EL (cell line): ENCODE measurements around the gene MBP.
A peak's percentile ranks its signal among the peaks of the same experiment; 100 is the strongest.

Source experiments
- DNase-seq: peaks from one replicate; pipeline ENCODE4 v3.0.0-alpha.2; 2016

MBP gene

GRCh38 chr18:77131652-77132368, 773 bp downstream of the MBP start:
- peak; percentile 41 for DNase-seq

GRCh38 chr18:77131100-77131651, 1.4 kb downstream of the MBP start:
- DNase-seq, result no peak

- no peak for DNase-seq
These were observed 2.1 kb downstream of the MBP start for GRCh38 chr18:77130229-77131099.

- DNase-seq, result peak; percentile 85
These were observed 3.4 kb downstream of the MBP start for GRCh38 chr18:77129150-77129551.

- DNase-seq, result peak; percentile 92
These were observed 4.6 kb downstream of the MBP start for GRCh38 chr18:77127769-77128671.

GRCh38 chr18:77124452-77124922, 8.1 kb downstream of the MBP start:
- no peak for DNase-seq

- DNase-seq, result no peak
These were observed 9.0 kb downstream of the MBP start for GRCh38 chr18:77123320-77124231.

GRCh38 chr18:77121523-77121922, 11.1 kb downstream of the MBP start:
- DNase-seq, result no peak

- no peak for DNase-seq
These were observed 12.6 kb downstream of the MBP start for GRCh38 chr18:77119851-77120491.

- no peak for DNase-seq
These were observed 13.3 kb downstream of the MBP start for GRCh38 chr18:77119101-77119850.

GRCh38 chr18:77118256-77119090, 14.1 kb downstream of the MBP start:
- DNase-seq, result no peak

- no peak for DNase-seq
These were observed 16.1 kb downstream of the MBP start for GRCh38 chr18:77116201-77117080.

- DNase-seq, result no peak
These were observed 17.2 kb downstream of the MBP start for GRCh38 chr18:77115192-77115953.

GRCh38 chr18:77114415-77115191, 18.0 kb downstream of the MBP start:
- peak; percentile 75 for DNase-seq

- no peak for DNase-seq
These were observed 18.5 kb downstream of the MBP start for GRCh38 chr18:77114152-77114414.

- no peak for DNase-seq
These were observed 19.0 kb downstream of the MBP start for GRCh38 chr18:77113361-77114151.
